ENCODE data around the gene ADAT1. TPM values are rescaled to one million over a fixed set of nuclear protein-coding genes. Genes with fewer than 3 reads are reported as not detected.

Gene ADAT1
- total and polyA plus RNA-seq, 2 of the 13 experiments (the other 11 are each of a cell fraction or from before 2014, with no cell fraction given) = 18.4 to 40.8 TPM

- TF ChIP-seq SNAI1 (CRISPR knock-in tag; IDR thresholded peaks at IDR 0.05; ENCODE audit: borderline replicate concordance) (peak; percentile 48; the same call in 1 of the 2 replicates), DMTF1 (CRISPR knock-in tag; IDR thresholded peaks at IDR 0.05) (no peak), SMAD1 (CRISPR knock-in tag; IDR thresholded peaks at IDR 0.05; ENCODE audit: borderline replicate concordance, low read depth) (peak; percentile 11; the same call in 1 of the 2 replicates), CC2D1A (CRISPR knock-in tag; IDR thresholded peaks at IDR 0.05) (no peak), MAFF (IDR thresholded peaks at IDR 0.05; ENCODE audit: low read depth, low read length) (no peak), MBD4 (IDR thresholded peaks at IDR 0.05; ENCODE audit: borderline replicate concordance, low read length) (no peak), ZNF563 (CRISPR knock-in tag; IDR thresholded peaks at IDR 0.05) (peak; percentile 84; the same call in 1 of the 2 replicates), RFX1 (IDR thresholded peaks at IDR 0.05) (no peak), ZNF382 (CRISPR knock-in tag; IDR thresholded peaks at IDR 0.05; ENCODE audit: borderline replicate concordance) (no peak), ZEB1 (IDR thresholded peaks at IDR 0.05; ENCODE audit: insufficient replicate concordance, low read depth) (no peak), GTF2F1 (IDR thresholded peaks at IDR 0.05; ENCODE audit: low read length) (peak; percentile 38; the same call in 1 of the 2 replicates), ZNF670 (CRISPR knock-in tag; IDR thresholded peaks at IDR 0.05; ENCODE audit: borderline replicate concordance) (peak; percentile 63; the same call in 1 of the 2 replicates), ZNF672 (CRISPR knock-in tag; IDR thresholded peaks at IDR 0.05) (no peak), ZBTB4 (CRISPR knock-in tag; IDR thresholded peaks at IDR 0.05; ENCODE audit: borderline replicate concordance) (peak; percentile 78), GATAD1 (CRISPR knock-in tag; IDR thresholded peaks at IDR 0.05) (peak; percentile 96), RFX3 (CRISPR knock-in tag; IDR thresholded peaks at IDR 0.05) (no peak), ZNF484 (CRISPR knock-in tag; IDR thresholded peaks at IDR 0.05; ENCODE audit: borderline replicate concordance, low read depth) (no peak), TRIM24 (CRISPR knock-in tag; IDR thresholded peaks at IDR 0.05) (no peak), ZNF33A (CRISPR knock-in tag; IDR thresholded peaks at IDR 0.05; ENCODE audit: borderline replicate concordance) (no peak)
- TF ChIP-seq, protein P1, sequence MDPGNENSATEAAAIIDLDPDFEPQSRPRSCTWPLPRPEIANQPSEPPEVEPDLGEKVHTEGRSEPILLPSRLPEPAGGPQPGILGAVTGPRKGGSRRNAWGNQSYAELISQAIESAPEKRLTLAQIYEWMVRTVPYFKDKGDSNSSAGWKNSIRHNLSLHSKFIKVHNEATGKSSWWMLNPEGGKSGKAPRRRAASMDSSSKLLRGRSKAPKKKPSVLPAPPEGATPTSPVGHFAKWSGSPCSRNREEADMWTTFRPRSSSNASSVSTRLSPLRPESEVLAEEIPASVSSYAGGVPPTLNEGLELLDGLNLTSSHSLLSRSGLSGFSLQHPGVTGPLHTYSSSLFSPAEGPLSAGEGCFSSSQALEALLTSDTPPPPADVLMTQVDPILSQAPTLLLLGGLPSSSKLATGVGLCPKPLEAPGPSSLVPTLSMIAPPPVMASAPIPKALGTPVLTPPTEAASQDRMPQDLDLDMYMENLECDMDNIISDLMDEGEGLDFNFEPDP (CRISPR knock-in tag; conservative IDR thresholded peaks at IDR 0.05) = no peak
- TF ChIP-seq, protein P2, sequence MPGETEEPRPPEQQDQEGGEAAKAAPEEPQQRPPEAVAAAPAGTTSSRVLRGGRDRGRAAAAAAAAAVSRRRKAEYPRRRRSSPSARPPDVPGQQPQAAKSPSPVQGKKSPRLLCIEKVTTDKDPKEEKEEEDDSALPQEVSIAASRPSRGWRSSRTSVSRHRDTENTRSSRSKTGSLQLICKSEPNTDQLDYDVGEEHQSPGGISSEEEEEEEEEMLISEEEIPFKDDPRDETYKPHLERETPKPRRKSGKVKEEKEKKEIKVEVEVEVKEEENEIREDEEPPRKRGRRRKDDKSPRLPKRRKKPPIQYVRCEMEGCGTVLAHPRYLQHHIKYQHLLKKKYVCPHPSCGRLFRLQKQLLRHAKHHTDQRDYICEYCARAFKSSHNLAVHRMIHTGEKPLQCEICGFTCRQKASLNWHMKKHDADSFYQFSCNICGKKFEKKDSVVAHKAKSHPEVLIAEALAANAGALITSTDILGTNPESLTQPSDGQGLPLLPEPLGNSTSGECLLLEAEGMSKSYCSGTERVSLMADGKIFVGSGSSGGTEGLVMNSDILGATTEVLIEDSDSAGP (CRISPR knock-in tag; IDR thresholded peaks at IDR 0.05; ENCODE audit: borderline replicate concordance) = peak; percentile 97; the same call in 1 of the 2 replicates
These were observed 24.6 kb upstream of the ADAT1 start, which contains the start of the genes KARS1 and TERF2IP (continued) for GRCh38 chr16:75647492-75648264.
